Ishikawa (cell line): ENCODE measurements around the gene CACHD1.

ENCODE experiments used
- EP300 ChIP-seq: IDR thresholded peaks from 2 replicates; pipeline ENCODE4 v1.6.1; 2012; ENCODE audit warnings: borderline replicate concordance
- ZBTB7A ChIP-seq: IDR thresholded peaks from 2 replicates; pipeline ENCODE4 v1.6.1; 2012; ENCODE audit warnings: low read depth
- TF ChIP-seq, protein P1 (sequence below): IDR thresholded peaks from 2 replicates; pipeline ENCODE4 v1.6.1; 2012
- TF ChIP-seq, protein P2 (sequence below): IDR thresholded peaks from 2 replicates; pipeline ENCODE4 v1.6.1; 2012; ENCODE audit warnings: low read depth, mild to moderate bottlenecking

DNA sequence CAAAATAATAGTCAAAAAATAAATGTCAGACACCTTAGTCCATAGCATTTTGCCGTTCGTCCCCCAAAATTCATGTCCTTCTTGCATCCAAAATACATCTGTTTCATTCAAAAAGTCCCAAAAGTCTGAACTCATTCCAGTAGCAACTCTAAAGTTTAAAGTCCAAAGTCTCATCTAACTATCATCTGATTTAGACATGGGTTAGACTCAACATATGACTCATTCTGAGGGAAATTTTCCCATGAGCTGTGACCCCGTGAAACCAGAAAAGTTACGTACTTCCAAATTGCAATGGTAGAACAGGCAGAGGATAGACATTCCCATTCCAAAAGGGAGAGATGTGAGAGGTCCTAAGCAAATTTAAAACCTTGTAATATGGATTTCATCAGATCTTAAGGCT lies 48.6 kb upstream of the CACHD1 start:
- TF ChIP-seq EP300 = no peak
- TF ChIP-seq, protein P1, sequence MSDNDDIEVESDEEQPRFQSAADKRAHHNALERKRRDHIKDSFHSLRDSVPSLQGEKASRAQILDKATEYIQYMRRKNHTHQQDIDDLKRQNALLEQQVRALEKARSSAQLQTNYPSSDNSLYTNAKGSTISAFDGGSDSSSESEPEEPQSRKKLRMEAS = no peak
- TF ChIP-seq, protein P2, sequence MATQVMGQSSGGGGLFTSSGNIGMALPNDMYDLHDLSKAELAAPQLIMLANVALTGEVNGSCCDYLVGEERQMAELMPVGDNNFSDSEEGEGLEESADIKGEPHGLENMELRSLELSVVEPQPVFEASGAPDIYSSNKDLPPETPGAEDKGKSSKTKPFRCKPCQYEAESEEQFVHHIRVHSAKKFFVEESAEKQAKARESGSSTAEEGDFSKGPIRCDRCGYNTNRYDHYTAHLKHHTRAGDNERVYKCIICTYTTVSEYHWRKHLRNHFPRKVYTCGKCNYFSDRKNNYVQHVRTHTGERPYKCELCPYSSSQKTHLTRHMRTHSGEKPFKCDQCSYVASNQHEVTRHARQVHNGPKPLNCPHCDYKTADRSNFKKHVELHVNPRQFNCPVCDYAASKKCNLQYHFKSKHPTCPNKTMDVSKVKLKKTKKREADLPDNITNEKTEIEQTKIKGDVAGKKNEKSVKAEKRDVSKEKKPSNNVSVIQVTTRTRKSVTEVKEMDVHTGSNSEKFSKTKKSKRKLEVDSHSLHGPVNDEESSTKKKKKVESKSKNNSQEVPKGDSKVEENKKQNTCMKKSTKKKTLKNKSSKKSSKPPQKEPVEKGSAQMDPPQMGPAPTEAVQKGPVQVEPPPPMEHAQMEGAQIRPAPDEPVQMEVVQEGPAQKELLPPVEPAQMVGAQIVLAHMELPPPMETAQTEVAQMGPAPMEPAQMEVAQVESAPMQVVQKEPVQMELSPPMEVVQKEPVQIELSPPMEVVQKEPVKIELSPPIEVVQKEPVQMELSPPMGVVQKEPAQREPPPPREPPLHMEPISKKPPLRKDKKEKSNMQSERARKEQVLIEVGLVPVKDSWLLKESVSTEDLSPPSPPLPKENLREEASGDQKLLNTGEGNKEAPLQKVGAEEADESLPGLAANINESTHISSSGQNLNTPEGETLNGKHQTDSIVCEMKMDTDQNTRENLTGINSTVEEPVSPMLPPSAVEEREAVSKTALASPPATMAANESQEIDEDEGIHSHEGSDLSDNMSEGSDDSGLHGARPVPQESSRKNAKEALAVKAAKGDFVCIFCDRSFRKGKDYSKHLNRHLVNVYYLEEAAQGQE = no peak
- TF ChIP-seq ZBTB7A = no peak
